Naive thymus-derived CD8-positive, alpha-beta T cell (primary cell): ENCODE measurements around the gene NPHP4. TPM values are rescaled to one million over a fixed set of nuclear protein-coding genes. Genes with fewer than 3 reads are reported as not detected.
A peak's percentile ranks its signal among the peaks of the same experiment; 100 is the strongest.

Experiments used
- ATAC-seq, 2 donors: fragments of 150-1000 bp; cut with Tn5 transposase in 1 of 2; sonication (Bioruptor Pico), chemical (Tn5 transposase) in 1 of 2; 1 replicate in 1 of 2; 2 replicates in 1 of 2; pipeline ENCODE4 v1.10.0; 2021; ENCODE audit warnings: mild to moderate bottlenecking in 2 of 2, moderate library complexity in 2 of 2
- POLR2A ChIA-PET: fragments of 350-600 bp; sonication (Branson Sonifier 250); formaldehyde crosslinking; loops from one replicate; lab custom pipeline; 2021; ENCODE audit warnings: antibody characterized with exemption; lab: Charles Lee
- DNase-seq, 10 donors: peaks; one replicate each; pipeline versions ENCODE4 v3.0.0 to v3.0.0-alpha.2; 2020 to 2022
- H3K27ac Mint-ChIP-seq, 10 donors: one replicate each; pipeline ENCODE4 v1.8.0; 2020 to 2022; ENCODE audit warnings: mild to moderate bottlenecking in 10 of 10, mixed read lengths in 10 of 10, moderate library complexity in 4 of 10, inconsistent platforms in 1 of 10
- H3K27me3 Mint-ChIP-seq, 5 donors: one replicate each; pipeline ENCODE4 v1.8.0; 2021 to 2022; ENCODE audit warnings: mixed read lengths in 5 of 5
- H3K36me3 Mint-ChIP-seq, 3 donors: one replicate each; pipeline ENCODE4 v1.8.0; 2020 to 2022; ENCODE audit warnings: mixed read lengths in 3 of 3, mild to moderate bottlenecking in 2 of 3, inconsistent platforms in 1 of 3
- H3K4me1 Mint-ChIP-seq, 4 donors: one replicate each; pipeline ENCODE4 v1.8.0; 2021 to 2022; ENCODE audit warnings: mixed read lengths in 4 of 4
- H3K4me3 Mint-ChIP-seq, 10 donors: one replicate each; pipeline ENCODE4 v1.8.0; 2020 to 2022; ENCODE audit warnings: mild to moderate bottlenecking in 10 of 10, mixed read lengths in 10 of 10, moderate library complexity in 6 of 10, inconsistent platforms in 1 of 10
- H3K9me3 Mint-ChIP-seq, 9 donors: one replicate each; pipeline ENCODE4 v1.8.0; 2020 to 2022; ENCODE audit warnings: mixed read lengths in 9 of 9, mild to moderate bottlenecking in 3 of 9, inconsistent platforms in 1 of 9, moderate library complexity in 1 of 9
- polyA plus RNA-seq, 3 donors: library from polyadenylated mRNA; unstranded; fragments of 300-500 nt; fragmentation: Illumina TruSeq; gene quantifications; one replicate each; pipeline ENCODE4 v1.2.3, GENCODE V29; 2021
- total RNA-seq, 8 experiments: library from RNA in 2 of 8; stranded (reverse) in 2 of 8; gene quantifications; one replicate each; pipeline ENCODE4 v1.2.3 and lab custom pipeline; 2021 to 2026

The NPHP4 gene
- total and polyA plus RNA-seq, 5 experiments from 2014 or later, result 0.14 to 6.3 (median 0.97) TPM

DNA sequence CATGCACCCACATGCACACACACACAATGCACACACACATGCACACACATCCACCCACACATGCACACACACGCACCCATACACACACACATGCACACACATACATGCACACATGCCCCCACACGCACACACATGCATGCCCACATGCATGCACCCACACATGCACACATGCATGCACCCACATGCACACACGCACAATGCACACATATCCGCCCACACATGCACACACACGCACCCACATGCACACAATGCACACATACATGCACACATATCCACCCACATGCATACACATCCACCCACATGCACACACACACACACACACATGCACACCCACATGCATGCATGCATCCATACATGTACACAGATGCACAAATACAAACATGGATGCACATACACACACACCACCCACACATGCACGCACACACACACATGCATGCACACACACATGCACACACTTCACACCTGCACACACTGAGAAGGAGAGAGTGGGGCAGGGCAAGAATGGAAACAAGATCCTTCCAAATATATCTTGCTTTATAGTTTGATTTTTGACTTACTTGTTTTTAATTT, 123.2 kb downstream of the NPHP4 start:
- no peak for ATAC-seq
- H3K27me3 Mint-ChIP-seq, result no peaks in the 10 kb centered on the region
- POLR2A ChIA-PET, result no interaction called here
- H3K9me3 Mint-ChIP-seq, result no peaks in the 10 kb centered on the region
- H3K4me3 Mint-ChIP-seq, result no peak overlapping the region
- H3K27ac Mint-ChIP-seq, result peak overlapping the region in 1 of 10 donors; percentile 90
- H3K4me1 Mint-ChIP-seq, result no peaks in the 10 kb centered on the region
- no peak for DNase-seq
- H3K36me3 Mint-ChIP-seq, result peaks cover 0 to 8% (median 7%) of the 10 kb centered on the region in 3 donors

DNA sequence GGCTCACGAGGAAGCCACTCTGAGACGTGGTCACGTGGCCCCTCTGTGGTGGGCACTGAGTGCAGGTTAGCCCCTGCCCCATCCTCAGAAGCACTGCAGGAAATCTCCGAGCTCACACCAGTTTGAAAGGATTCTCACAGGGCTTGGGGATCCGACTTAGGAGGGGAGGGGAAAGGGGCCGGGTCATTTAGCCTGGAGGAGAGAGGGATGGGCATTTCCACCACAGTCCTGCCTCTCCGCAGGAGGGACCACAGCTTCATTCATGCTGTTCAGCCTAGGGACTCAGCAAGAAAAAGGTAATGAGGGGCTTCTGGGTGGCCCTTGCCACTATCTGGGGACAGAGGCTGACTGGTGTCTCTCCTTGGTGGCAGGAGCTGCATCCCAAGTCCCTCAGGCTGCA, 126.5 kb downstream of the NPHP4 start:
- Mint-ChIP-seq H3K4me3 (no peak overlapping the region), H3K4me1 (no peaks in the 10 kb centered on the region), H3K27me3 (no peaks in the 10 kb centered on the region), H3K9me3 (no peaks in the 10 kb centered on the region), H3K27ac (no peak overlapping the region), H3K36me3 (peaks cover 0 to 4% (median 2%) of the 10 kb centered on the region in 3 donors)
- POLR2A ChIA-PET, result no interaction called here
- ATAC-seq (no peak), DNase-seq (no peak)

DNA sequence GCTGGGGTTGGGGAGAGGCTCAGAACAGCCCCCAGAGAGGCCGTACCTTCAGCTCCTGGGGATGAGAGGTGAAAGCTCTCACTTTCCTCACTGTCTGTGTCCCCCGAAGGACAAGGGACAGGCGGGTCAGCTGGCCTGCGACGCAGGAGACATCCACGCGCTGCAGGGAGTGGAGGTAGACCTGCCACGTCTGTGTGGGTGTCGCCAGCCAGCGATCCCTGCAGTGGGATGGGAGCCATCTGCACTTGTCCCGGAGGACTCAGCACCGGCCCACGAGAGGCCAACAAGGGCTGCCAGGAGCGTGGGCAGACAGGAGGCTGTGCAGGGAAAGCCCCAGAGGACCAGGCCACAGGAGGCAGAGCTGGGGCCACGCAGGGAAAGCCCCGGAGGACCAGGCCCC, 127.2 kb downstream of the NPHP4 start:
- Mint-ChIP-seq H3K9me3 (no peaks in the 10 kb centered on the region), H3K27ac (no peak overlapping the region), H3K27me3 (no peaks in the 10 kb centered on the region), H3K36me3 (peaks cover 0 to 4% (median 2%) of the 10 kb centered on the region in 3 donors), H3K4me3 (no peak overlapping the region), H3K4me1 (no peaks in the 10 kb centered on the region)
- POLR2A ChIA-PET, result no interaction called here
- ATAC-seq (no peak), DNase-seq (no peak)

- Mint-ChIP-seq H3K27ac (no peak overlapping the region), H3K36me3 (peaks cover 0 to 4% (median 2%) of the 10 kb centered on the region in 3 donors), H3K9me3 (no peaks in the 10 kb centered on the region), H3K4me3 (no peak overlapping the region), H3K27me3 (no peaks in the 10 kb centered on the region), H3K4me1 (no peaks in the 10 kb centered on the region)
- DNase-seq, result no peak
- POLR2A ChIA-PET, result no interaction called here
- no peak for ATAC-seq
Observed at GRCh38 chr1:5864256-5864655, 128.0 kb downstream of the NPHP4 start.

DNA sequence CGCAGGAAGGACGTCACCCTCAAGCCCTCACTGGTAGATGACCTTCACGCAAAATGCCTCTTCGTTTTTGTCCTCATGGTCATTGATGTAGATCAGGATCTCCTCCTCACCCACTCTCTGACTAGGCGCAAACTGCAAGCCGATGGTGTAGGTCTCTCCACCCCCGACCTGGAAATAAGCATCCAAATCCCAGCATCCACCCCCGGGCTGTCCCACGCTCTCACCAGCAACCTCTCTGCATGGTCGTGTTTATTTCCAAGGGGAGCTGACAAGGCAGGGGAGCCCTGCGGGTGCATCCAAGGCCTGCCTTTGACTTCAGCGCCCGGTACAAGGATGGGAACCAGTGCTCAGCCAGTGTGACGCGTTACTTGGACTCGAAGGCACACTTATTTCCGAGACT, 129.0 kb downstream of the NPHP4 start:
- no peak for ATAC-seq
- no peak overlapping the region for H3K4me3 Mint-ChIP-seq
- no peak for DNase-seq
- no peaks in the 10 kb centered on the region for H3K27me3 Mint-ChIP-seq
- no peaks in the 10 kb centered on the region for H3K9me3 Mint-ChIP-seq
- H3K36me3 Mint-ChIP-seq, result peaks cover 0 to 4% (median 2%) of the 10 kb centered on the region in 3 donors
- no peaks in the 10 kb centered on the region for H3K4me1 Mint-ChIP-seq
- H3K27ac Mint-ChIP-seq, result no peak overlapping the region
- POLR2A ChIA-PET, result no interaction called here

DNA sequence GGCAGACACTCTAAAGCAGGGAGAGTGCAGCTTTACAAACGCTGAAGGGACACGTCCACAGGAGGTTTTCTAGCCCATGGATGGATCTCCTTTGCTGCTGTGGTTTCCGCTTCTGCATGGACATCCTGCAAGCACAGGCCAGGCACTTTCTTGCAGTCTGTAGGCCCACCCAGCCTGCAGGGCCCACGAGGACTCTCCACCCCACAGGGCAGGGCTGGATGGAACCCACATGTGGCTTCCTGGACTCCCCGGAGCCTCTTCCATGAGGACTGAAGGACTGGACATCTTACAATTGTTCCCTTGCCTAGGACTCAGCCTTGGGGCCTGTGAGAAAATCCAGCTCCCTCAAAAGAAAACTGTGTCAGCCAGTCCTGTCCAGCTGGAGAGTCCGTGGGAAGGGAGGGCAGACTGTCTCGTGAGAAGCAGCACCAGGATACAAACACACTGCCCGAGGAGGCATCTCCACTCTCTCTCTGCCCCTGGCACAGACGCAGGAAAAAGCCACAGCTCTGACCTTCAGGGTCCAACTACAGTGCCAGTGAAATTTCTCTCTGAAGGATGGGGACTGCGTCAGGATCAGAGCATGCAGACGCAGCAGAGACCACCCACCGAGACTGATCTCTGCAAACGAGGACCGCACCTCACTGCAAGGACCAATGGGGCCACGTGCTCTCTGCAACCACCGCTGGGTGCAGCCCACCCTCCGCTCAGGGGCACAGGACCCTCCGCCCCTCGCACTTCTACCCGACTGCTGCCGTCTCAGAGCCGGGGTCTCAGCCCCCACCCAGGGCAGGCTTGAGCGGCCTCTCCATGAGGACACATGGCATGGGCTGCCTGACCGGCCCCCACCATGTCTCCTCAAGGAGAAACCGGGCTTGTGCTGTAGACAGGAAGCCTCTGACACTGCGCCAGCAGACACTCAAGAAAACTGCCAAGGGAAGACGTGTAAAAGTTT, 130.1 kb downstream of the NPHP4 start:
- no peak for DNase-seq
- no peaks in the 10 kb centered on the region for H3K9me3 Mint-ChIP-seq
- POLR2A ChIA-PET, result no interaction called here
- no peaks in the 10 kb centered on the region for H3K4me1 Mint-ChIP-seq
- H3K4me3 Mint-ChIP-seq, result no peak overlapping the region
- no peaks in the 10 kb centered on the region for H3K27me3 Mint-ChIP-seq
- peaks cover 0 to 4% (median 2%) of the 10 kb centered on the region in 3 donors for H3K36me3 Mint-ChIP-seq
- ATAC-seq, result no peak
- no peak overlapping the region for H3K27ac Mint-ChIP-seq

DNA sequence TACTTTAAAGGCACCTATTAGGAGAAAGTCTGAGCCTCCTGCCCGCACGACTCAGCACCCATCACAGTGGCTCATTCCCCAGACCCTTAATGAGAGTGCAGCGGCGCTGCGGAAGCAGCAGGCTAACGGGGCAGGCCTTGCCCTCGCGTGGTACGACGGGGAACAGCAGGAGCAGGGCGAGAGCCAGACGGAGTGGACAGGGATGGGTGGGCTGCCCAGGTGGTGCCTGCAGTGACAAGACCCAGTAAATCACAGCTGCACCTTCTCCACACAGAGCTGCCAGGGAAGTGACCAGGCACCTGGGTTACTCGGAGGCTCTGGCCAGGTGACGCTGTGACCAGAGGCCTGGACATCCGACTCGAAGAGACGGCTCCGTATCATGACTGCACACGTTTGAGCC, 131.9 kb downstream of the NPHP4 start:
- no peaks in the 10 kb centered on the region for H3K4me1 Mint-ChIP-seq
- no peak overlapping the region for H3K4me3 Mint-ChIP-seq
- H3K9me3 Mint-ChIP-seq, result no peaks in the 10 kb centered on the region
- DNase-seq (no peak), ATAC-seq (no peak)
- H3K36me3 Mint-ChIP-seq, result peaks cover 0 to 4% (median 0%) of the 10 kb centered on the region in 3 donors
- H3K27me3 Mint-ChIP-seq, result no peaks in the 10 kb centered on the region
- POLR2A ChIA-PET, result no interaction called here
- H3K27ac Mint-ChIP-seq, result no peak overlapping the region

DNA sequence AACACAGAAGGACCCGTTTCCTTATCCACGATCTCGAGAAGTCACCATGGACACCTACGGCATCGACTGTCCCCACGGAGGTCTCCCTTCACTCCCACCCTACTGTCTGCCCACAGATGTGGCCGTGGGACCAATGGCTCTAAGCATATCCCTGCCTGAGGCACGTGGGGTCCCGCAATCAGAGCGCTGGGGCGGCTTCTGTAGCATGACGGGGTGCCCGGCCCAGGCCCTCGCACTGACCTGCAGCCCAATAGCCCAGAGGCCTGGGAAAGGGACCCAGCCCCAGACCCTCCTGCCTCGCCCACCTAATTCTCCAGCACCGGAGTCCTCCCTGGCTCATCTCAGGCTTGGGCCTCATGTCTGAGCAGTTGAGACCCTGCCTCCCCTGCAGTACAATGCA, 132.5 kb downstream of the NPHP4 start:
- ATAC-seq (no peak), DNase-seq (no peak)
- no peaks in the 10 kb centered on the region for H3K9me3 Mint-ChIP-seq
- POLR2A ChIA-PET, result no interaction called here
- H3K4me1 Mint-ChIP-seq, result no peaks in the 10 kb centered on the region
- peak overlapping the region in 1 of 10 donors; percentile 27 for H3K27ac Mint-ChIP-seq
- H3K27me3 Mint-ChIP-seq, result no peaks in the 10 kb centered on the region
- peaks cover 0 to 4% (median 0%) of the 10 kb centered on the region in 3 donors for H3K36me3 Mint-ChIP-seq
- no peak overlapping the region for H3K4me3 Mint-ChIP-seq

- Mint-ChIP-seq H3K4me3 (no peak overlapping the region), H3K27ac (no peak overlapping the region), H3K4me1 (no peaks in the 10 kb centered on the region), H3K36me3 (peaks cover 0 to 3% (median 0%) of the 10 kb centered on the region in 3 donors), H3K9me3 (no peaks in the 10 kb centered on the region), H3K27me3 (no peaks in the 10 kb centered on the region)
- POLR2A ChIA-PET, result no interaction called here
- DNase-seq (no peak), ATAC-seq (no peak)
Observed at GRCh38 chr1:5858844-5859407, 133.3 kb downstream of the NPHP4 start.

DNA sequence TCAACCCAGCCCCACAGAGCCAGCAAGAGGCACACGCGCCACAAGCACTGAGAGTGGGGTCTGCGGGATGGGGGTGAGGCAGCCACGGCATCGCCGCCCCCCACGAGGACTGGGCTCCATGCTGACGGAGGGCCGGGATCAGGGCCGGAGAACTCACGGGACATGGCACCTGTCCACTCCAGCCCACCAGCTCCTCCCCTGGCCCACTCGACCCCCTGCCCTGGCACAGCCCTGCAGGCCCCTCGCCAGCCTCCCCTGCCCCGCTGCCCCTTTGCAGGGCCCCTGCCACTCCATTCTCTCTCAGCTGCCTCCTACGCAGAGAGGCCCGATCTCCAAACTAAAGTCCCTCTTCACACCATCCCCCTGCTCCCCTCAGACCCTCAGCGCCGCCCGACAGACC, 134.0 kb downstream of the NPHP4 start:
- ATAC-seq, result no peak
- Mint-ChIP-seq H3K36me3 (no peaks in the 10 kb centered on the region), H3K27ac (no peak overlapping the region), H3K27me3 (no peaks in the 10 kb centered on the region), H3K4me1 (no peaks in the 10 kb centered on the region), H3K9me3 (peaks cover 0 to 2% (median 0%) of the 10 kb centered on the region in 9 donors), H3K4me3 (no peak overlapping the region)
- no peak for DNase-seq
- POLR2A ChIA-PET, result no interaction called here

DNA sequence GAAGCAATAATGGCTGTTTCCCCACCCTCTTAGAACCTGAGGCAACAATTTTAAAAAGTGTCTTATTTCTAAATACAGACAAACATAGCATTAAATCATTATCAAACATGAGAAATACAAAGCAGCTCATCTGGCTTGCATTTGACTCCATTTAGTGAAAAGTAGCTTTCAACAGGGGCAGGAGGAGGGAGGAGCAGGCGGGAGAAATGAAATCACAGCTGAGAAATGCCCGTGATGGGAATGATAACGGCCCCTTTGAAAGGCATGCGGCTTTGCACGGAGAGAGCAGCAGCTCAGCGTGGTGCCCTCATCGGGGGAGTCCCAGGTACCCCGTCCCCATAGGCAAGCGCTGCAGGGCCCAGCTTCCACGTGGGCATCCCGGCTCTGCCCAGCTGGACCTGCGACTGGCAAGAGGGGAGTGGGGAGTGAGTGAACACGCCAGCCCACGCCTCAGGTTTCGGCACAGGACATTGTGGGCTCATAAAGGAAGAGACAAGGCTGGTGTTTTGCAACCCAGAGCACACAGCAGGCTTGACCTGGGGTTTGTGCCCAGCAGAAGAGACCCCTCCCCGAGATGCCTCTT, 134.6 kb downstream of the NPHP4 start:
- Mint-ChIP-seq H3K9me3 (peaks cover 0 to 2% (median 0%) of the 10 kb centered on the region in 9 donors), H3K4me1 (peaks cover 0 to 2% (median 0%) of the 10 kb centered on the region in 4 donors), H3K27ac (peak overlapping the region in 1 of 10 donors; percentile 46), H3K27me3 (peaks cover 0 to 4% (median 0%) of the 10 kb centered on the region in 5 donors), H3K36me3 (no peaks in the 10 kb centered on the region), H3K4me3 (no peak overlapping the region)
- ATAC-seq (no peak), DNase-seq (no peak)
- POLR2A ChIA-PET, result no interaction called here

GRCh38 chr1:5857011-5857410, 135.2 kb downstream of the NPHP4 start:
- no peak for ATAC-seq
- Mint-ChIP-seq H3K4me3 (no peak overlapping the region), H3K4me1 (peaks cover 0 to 2% (median 0%) of the 10 kb centered on the region in 4 donors), H3K36me3 (no peaks in the 10 kb centered on the region), H3K9me3 (peaks cover 0 to 2% (median 0%) of the 10 kb centered on the region in 9 donors), H3K27me3 (peaks cover 0 to 6% (median 0%) of the 10 kb centered on the region in 5 donors), H3K27ac (no peak overlapping the region)
- POLR2A ChIA-PET, result no interaction called here
- no peak for DNase-seq
